HUES48 (cell line): Measurements from ENCODE around the gene DSCAM.

Source experiments
- H3K27ac ChIP-seq: one replicate; pipeline ENCODE4 v1.7.0; 2013; ENCODE audit warnings: low read depth, low read length, inconsistent platforms
- H3K27me3 ChIP-seq: 2 replicates; pipeline ENCODE4 v1.6.1; 2013; ENCODE audit warnings: mild to moderate bottlenecking, low read length; ENCODE audit not compliant: control insufficient read depth, insufficient read depth
- H3K36me3 ChIP-seq: 2 replicates; pipeline ENCODE4 v1.6.1; 2013; ENCODE audit warnings: low read length; ENCODE audit not compliant: control insufficient read depth, insufficient read depth
- H3K4me1 ChIP-seq: 2 replicates; pipeline ENCODE4 v1.6.1; 2013; ENCODE audit warnings: mild to moderate bottlenecking, low read length; ENCODE audit not compliant: control insufficient read depth, insufficient read depth
- H3K4me3 ChIP-seq: 2 replicates; pipeline ENCODE4 v1.5.1; 2013; ENCODE audit warnings: mild to moderate bottlenecking, low read depth, low read length
- H3K9ac ChIP-seq: 2 replicates; pipeline ENCODE4 v1.6.1; 2013; ENCODE audit warnings: mild to moderate bottlenecking, low read depth, low read length, moderate library complexity
- H3K9me3 ChIP-seq: 2 replicates; pipeline ENCODE4 v1.6.1; 2013; ENCODE audit warnings: low read length; ENCODE audit not compliant: control insufficient read depth, insufficient read depth

DSCAM gene

DNA sequence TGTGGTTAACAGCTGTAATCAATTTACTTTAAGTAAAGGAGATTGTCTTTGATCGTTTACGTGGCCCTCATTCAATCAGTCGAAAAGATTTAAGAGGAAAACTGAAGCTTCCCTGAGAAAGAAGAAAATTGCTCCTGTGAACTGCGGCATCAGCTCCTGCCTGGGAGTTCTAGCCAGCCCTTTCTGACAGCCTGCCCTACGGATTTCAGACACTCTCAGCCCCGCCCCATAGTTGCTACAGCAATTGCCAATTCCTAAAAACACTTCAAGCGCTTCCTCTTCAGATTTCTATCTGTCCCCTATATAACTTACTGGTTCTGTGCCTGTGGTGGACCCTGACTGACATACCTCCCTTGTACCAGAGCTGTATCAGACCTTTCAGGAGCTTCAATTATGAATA lies 277.6 kb downstream of the DSCAM start:
- H3K4me3 ChIP-seq = no peak overlapping the region
- H3K36me3 ChIP-seq = no peaks in the 10 kb centered on the region
- no peak overlapping the region for H3K27ac ChIP-seq
- H3K4me1 ChIP-seq = no peaks in the 10 kb centered on the region
- H3K27me3 ChIP-seq = no peaks in the 10 kb centered on the region
- H3K9ac ChIP-seq = no peak overlapping the region
- H3K9me3 ChIP-seq = no peaks in the 10 kb centered on the region

- H3K9me3 ChIP-seq = no peaks in the 10 kb centered on the region
- no peaks in the 10 kb centered on the region for H3K27me3 ChIP-seq
- H3K9ac ChIP-seq = no peak overlapping the region
- no peaks in the 10 kb centered on the region for H3K4me1 ChIP-seq
- H3K4me3 ChIP-seq = no peak overlapping the region
- H3K27ac ChIP-seq = no peak overlapping the region
- no peaks in the 10 kb centered on the region for H3K36me3 ChIP-seq
These were observed 278.2 kb downstream of the DSCAM start for GRCh38 chr21:40568807-40569206.

GRCh38 chr21:40567501-40567900 lies 279.5 kb downstream of the DSCAM start:
- H3K27me3 ChIP-seq = no peaks in the 10 kb centered on the region
- no peaks in the 10 kb centered on the region for H3K9me3 ChIP-seq
- H3K27ac ChIP-seq = no peak overlapping the region
- no peaks in the 10 kb centered on the region for H3K36me3 ChIP-seq
- no peaks in the 10 kb centered on the region for H3K4me1 ChIP-seq
- H3K4me3 ChIP-seq = no peak overlapping the region
- no peak overlapping the region for H3K9ac ChIP-seq

DNA sequence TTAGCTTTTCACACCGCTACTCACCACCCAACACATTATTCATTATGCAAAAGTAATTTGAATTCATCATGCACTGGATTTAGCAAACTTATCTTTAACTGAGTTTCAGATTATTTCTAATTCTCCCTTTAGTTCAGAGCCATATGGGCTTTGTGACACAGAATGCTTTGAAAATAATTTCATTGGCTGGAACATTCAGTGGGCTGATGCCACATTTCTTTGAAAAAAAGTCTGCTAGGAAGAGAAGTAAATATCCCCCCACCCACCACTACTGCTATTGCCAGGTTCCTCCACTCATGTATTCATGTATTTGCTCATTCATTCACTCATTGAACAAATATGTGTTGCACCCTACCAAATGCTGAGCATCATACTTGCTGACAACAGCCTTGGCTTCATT lies 280.5 kb downstream of the DSCAM start:
- no peak overlapping the region for H3K4me3 ChIP-seq
- H3K9ac ChIP-seq = no peak overlapping the region
- no peaks in the 10 kb centered on the region for H3K4me1 ChIP-seq
- H3K27ac ChIP-seq = no peak overlapping the region
- H3K36me3 ChIP-seq = no peaks in the 10 kb centered on the region
- H3K9me3 ChIP-seq = no peaks in the 10 kb centered on the region
- no peaks in the 10 kb centered on the region for H3K27me3 ChIP-seq

DNA sequence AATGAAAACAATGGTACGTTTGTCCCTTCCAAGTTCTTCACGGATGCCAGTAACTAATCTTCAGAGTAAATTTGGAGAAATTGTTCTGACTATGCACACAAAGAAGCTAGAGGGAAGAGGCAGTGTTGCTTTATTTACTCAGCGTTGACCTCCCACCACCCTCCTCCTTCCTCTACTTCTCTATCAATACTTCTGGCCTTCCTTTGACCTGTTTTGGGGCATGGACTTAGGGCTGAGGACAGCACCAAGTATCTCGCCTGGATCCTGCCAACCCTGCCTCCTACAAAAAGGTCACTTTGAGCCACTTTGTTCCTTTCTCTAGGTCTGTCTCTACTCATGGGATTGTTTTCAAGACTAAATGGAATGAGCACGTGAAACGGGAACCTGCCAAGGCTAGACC lies 282.6 kb downstream of the DSCAM start:
- Histone ChIP-seq H3K27me3 (no peaks in the 10 kb centered on the region), H3K36me3 (no peaks in the 10 kb centered on the region), H3K9me3 (no peaks in the 10 kb centered on the region), H3K27ac (no peak overlapping the region), H3K9ac (no peak overlapping the region), H3K4me3 (no peak overlapping the region), H3K4me1 (no peaks in the 10 kb centered on the region)

GRCh38 chr21:40563900-40564299 lies 283.1 kb downstream of the DSCAM start:
- Histone ChIP-seq H3K9me3 (no peaks in the 10 kb centered on the region), H3K27ac (no peak overlapping the region), H3K36me3 (no peaks in the 10 kb centered on the region), H3K9ac (no peak overlapping the region), H3K4me3 (no peak overlapping the region), H3K4me1 (no peaks in the 10 kb centered on the region), H3K27me3 (no peaks in the 10 kb centered on the region)

DNA sequence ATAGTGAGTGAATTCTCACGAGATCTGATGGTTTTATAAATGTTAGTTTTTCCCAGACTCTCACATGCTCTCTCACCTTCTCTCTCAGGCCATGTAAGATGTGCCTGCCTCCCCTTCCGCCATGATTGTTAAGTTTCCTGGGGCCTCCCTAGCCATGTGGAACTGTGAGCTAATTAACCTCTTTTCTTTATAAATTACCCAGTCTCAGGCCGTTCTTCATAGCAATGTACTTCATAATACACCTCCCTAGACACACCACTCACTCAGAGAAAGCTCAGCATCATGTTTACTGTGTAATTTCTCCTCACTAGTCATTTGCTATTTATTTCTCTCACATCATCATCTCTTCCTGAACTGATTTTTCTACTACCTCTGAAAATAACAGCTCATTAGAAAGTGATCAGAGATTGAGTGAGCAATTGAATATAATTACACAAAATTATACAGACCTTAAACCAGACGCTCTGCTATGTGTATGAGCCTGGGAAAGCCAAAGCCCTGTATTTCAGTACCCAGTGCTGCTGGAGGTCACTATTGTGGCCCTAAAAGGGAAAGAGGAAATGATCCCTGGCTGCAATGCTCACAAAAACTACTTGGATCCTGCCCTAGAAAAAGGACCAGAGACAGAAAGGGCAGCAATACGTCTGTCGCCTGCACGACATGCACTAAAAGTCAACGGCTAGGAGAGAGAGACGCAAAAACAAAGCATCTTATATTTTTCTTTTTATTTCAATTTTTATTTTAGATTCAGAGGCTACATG lies 284.5 kb downstream of the DSCAM start:
- Histone ChIP-seq H3K4me3 (no peak overlapping the region), H3K4me1 (no peaks in the 10 kb centered on the region)

DNA sequence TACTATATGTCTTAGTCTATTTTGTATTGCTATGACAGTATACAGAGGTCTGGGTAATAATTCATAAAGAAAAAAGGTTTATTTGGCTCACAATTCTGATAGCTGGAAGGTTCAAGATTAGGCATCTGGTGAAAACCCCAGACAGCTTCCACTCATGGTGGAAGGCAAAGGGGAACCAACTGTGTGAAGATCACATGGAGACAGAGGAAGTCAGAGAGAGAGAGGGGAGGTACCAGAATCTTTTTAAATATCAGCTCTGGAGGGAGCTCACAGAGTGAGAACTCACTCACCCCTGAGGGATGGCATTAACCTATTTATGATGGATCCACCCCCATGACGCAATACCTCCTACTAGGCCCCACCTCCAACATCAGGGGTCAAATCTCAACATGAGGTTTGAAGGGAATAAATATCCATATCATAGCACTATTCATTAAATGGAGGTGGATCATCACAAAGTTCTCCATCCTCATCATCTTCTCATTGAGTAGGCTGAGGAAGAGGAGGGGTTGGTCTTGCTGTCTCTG lies 290.5 kb downstream of the DSCAM start:
- Histone ChIP-seq H3K27me3 (no peaks in the 10 kb centered on the region), H3K27ac (no peak overlapping the region), H3K4me3 (no peak overlapping the region), H3K9ac (no peak overlapping the region), H3K9me3 (no peaks in the 10 kb centered on the region), H3K4me1 (no peaks in the 10 kb centered on the region), H3K36me3 (no peaks in the 10 kb centered on the region)

More for the DNA sequence above, 284.5 kb downstream of the DSCAM start:
- Histone ChIP-seq H3K36me3 (no peaks in the 10 kb centered on the region), H3K9ac (no peak overlapping the region), H3K27ac (no peak overlapping the region), H3K9me3 (no peaks in the 10 kb centered on the region), H3K27me3 (no peaks in the 10 kb centered on the region)

GRCh38 chr21:40555021-40555528 lies 291.9 kb downstream of the DSCAM start:
- no peak overlapping the region for H3K4me3 ChIP-seq
- H3K27me3 ChIP-seq = no peaks in the 10 kb centered on the region
- no peak overlapping the region for H3K27ac ChIP-seq
- H3K9ac ChIP-seq = no peak overlapping the region
- H3K9me3 ChIP-seq = no peaks in the 10 kb centered on the region
- no peaks in the 10 kb centered on the region for H3K4me1 ChIP-seq
- H3K36me3 ChIP-seq = no peaks in the 10 kb centered on the region

GRCh38 chr21:40553781-40554180 lies 293.2 kb downstream of the DSCAM start:
- Histone ChIP-seq H3K27me3 (no peaks in the 10 kb centered on the region), H3K27ac (no peak overlapping the region), H3K4me1 (no peaks in the 10 kb centered on the region), H3K9ac (no peak overlapping the region), H3K9me3 (no peaks in the 10 kb centered on the region), H3K36me3 (no peaks in the 10 kb centered on the region), H3K4me3 (no peak overlapping the region)

DNA sequence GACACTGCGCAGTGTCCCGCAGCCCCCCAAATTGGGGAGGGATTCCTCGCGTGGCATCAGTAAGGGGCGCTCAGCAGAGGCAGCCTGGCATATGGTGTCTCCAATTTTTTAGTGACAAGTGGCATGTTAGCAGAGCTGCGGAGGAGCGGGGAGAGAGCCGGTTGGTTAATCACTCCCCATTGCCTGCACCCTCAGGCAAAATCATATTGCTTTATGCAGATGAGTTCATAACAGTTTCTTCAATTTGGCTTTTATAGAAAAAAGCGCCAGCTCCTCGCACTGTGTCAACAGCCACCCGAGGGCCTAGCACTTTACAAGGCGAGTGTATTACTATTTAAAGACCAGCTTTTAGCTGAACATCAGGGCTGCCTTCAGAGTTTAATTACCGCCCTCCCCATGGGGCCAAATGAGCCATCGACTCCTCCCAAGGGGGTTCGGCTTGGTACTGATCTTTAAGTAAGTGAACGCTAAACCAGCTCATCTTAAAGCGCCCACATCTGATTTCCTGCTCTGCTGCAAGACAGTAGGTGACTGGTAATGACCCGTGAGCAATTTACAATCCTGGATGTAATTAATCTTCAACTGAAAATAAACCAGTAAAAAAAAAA lies 298.9 kb downstream of the DSCAM start:
- Histone ChIP-seq H3K27me3 (no peaks in the 10 kb centered on the region; the same call in 1 of the 2 replicates), H3K9me3 (0 out of 2 replicates have a peak, but pooled peaks cover 3% of the 10 kb centered on the region), H3K36me3 (no peaks in the 10 kb centered on the region), H3K27ac (no peak overlapping the region), H3K9ac (no peak overlapping the region), H3K4me3 (no peak overlapping the region), H3K4me1 (peaks cover 7% of the 10 kb centered on the region; the same call in 1 of the 2 replicates)
